D721Med (cell line): ENCODE data around the gene PRKCA.

Experiments used
- DNase-seq: peaks from one replicate; pipeline ENCODE4 v3.0.0; 2011; ENCODE audit warnings: low spot score; ENCODE audit not compliant: insufficient read length
- FAIRE-seq: peaks from 2 replicates; lab custom pipeline; 2011; peaks lifted over from hg19 to GRCh38; lab: Jason Lieb, UNC
- CTCF ChIP-seq: IDR thresholded peaks from 2 replicates; pipeline ENCODE4 v1.5.1; 2012; ENCODE audit warnings: mild to moderate bottlenecking, control low read depth; ENCODE audit not compliant: insufficient read depth; ENCODE audit errors: missing control alignments

Gene PRKCA

DNA sequence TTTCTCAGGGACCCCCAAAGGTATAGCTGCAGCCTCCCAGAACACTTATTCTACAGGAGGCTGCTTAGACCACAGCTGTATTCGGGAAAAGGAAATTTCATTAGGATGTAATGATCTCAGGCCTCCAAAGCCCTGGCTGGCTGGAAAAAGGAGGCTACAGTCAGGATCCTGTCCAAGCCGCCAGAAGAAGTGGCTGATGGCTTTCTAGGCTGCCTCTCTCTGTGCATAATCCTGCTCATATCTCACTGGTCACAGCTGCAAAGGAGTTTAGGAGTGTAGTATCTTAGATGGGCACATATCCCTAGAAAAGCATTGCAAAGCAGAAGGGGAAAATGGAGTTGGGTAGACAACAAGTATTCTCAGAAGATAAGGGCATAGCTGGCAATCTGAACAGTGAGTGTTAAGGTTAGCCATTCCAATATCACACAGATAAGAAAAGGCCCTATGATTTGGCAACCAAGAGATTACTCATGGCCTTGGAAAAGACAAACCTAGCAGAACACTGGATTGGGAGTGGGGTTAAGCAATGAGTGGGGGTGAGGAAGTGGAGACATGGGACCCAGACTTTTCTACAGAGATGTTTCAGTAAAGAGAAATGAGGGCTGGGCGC lies 26.0 kb upstream of the PRKCA start:
- no peak for TF ChIP-seq CTCF
- FAIRE-seq (no peak), DNase-seq (no peak)

DNA sequence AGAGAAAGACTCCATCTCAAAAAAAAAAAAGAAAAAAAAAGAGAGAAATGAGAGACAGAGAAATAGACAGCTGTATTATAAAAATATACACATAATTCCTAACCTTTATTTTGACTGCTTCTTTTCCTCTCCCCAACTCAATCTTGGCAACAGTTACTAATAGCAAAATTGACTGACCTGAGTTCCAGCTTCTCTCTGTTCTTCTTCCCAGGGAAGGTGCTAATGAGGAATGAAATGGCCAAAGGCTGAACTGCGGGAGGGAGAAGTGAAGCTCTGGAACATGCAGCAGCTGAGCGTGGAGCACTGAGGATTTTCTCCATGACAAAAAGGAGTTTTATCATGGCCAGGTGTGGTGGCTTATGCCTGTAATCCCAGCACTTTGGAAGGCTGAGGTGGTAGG lies 25.2 kb upstream of the PRKCA start:
- TF ChIP-seq CTCF, result no peak
- no peak for FAIRE-seq
- DNase-seq, result no peak

GRCh38 chr17:66281661-66282369 lies 20.6 kb upstream of the PRKCA start:
- DNase-seq (no peak), FAIRE-seq (no peak)
- no peak for TF ChIP-seq CTCF

GRCh38 chr17:66283296-66283934 lies 19.0 kb upstream of the PRKCA start:
- no peak for DNase-seq
- no peak for FAIRE-seq
- TF ChIP-seq CTCF, result no peak

DNA sequence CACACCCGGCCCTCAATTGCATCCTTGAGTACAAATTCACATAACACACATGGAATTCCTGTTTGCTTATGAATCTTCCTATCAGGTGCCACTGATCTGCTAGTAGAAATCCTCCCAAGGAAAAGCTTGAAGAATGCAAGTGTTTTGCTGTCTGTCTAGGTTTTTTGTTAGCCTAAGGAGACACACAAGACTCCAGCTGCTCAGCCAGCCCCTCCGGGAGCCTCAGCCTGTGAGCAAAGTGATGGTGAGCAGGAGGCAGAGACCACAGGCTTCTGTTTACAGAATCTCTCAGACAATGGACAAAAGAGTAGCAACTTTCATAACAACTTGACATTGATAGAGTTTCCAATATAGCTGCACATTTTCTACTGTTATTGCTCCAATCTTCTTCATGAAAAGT lies 18.4 kb upstream of the PRKCA start:
- no peak for DNase-seq
- TF ChIP-seq CTCF, result no peak
- no peak for FAIRE-seq

GRCh38 chr17:66285149-66285548 lies 17.3 kb upstream of the PRKCA start:
- no peak for DNase-seq
- FAIRE-seq, result no peak

More at GRCh38 chr17:66285149-66285548, 17.3 kb upstream of the PRKCA start:
- TF ChIP-seq CTCF, result no peak
